Esophagus muscularis mucosa (tissue), 3 donors: ENCODE results near the gene GCK.

ENCODE experiments used
- CTCF ChIP-seq, 3 experiments: fragments of 200-600 bp in 2 of 3; fragments of 450-650 bp in 1 of 3; sonication (generic) in 2 of 3; IDR thresholded peaks; one replicate each; pipeline ENCODE4 v1.5.1; 2017 to 2019; ENCODE audit warnings: antibody characterized with exemption in 3 of 3, mild to moderate bottlenecking in 2 of 3, moderate library complexity in 1 of 3
- EP300 ChIP-seq: sonication (generic); formaldehyde crosslinking; IDR thresholded peaks from one replicate; pipeline ENCODE4 v1.6.1; 2017; ENCODE audit warnings: antibody characterized with exemption

GRCh38 chr7:44154703-44155102 is 34.5 kb downstream of the GCK start:
- TF ChIP-seq EP300 (no peak), CTCF (IDR thresholded peaks at IDR 0.05) (no peak)
